Femur (tissue), 1 donor: ENCODE data around the gene CR1L.
"Not testable (repeated sequence)": the region's sequence is repeated elsewhere in the genome, so short reads cannot be mapped to it uniquely, and the experiment has no call there.

ENCODE experiments used
- DNase-seq: peaks from one replicate; pipeline ENCODE4 v3.0.0-alpha.2; 2017

CR1L gene

DNA sequence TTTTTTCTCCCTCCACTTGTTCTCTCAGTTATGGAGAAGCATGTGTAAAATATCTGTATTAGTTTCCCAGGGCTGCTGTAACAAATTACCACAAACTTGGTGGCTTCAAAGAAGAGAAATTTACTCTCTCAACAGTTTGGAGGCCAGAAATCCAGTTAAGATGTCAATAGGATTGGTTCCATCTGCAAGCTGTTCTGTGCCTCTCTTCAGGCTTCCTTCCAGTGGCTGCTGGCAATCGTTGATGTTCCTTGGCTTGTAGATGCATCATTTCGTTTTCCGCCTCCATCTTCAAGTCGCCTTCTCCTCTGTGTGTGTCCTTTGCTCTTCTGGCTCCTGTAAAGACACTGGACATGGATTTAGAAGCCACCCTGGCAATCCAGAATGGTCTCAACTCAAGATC, 45.6 kb downstream of the CR1L start:
- not testable (repeated sequence) for DNase-seq

DNA sequence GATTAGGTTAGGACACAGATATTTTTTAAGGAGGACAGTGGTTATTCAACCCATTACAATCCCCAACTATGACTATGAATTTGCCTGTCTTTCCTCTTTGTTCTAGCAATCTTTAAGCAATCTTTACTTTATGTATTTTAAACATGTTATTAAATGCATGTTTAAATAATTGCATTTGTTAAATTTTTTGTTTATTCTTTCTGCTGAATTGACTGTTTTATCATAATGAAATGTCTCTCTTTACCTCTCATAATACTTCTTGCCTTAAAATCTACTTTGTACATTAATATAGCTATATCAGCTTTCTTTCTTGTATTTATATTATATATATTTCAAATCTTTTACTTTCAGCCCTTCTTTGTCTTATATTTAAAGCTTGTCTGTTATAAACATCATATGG, 46.1 kb downstream of the CR1L start:
- DNase-seq: no peak

DNA sequence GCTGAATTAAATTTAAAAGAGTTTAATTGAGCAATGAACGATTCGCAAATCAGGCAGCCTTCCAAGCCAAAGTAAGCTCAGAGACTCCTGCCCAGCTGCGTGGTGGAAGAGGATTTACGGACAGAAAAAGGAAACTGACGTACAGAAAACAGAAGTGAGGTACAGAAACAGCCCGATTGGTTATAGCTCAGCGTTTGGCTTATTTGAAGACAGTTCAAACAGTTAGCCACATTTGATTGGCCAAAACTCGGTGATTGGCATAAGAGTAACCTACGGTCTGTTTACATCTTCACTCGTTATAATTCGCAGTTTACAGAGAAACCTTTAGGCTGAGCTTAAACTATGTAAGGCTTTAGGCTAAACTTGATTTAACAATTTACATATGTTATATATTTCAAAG, 46.9 kb downstream of the CR1L start:
- no peak for DNase-seq

DNA sequence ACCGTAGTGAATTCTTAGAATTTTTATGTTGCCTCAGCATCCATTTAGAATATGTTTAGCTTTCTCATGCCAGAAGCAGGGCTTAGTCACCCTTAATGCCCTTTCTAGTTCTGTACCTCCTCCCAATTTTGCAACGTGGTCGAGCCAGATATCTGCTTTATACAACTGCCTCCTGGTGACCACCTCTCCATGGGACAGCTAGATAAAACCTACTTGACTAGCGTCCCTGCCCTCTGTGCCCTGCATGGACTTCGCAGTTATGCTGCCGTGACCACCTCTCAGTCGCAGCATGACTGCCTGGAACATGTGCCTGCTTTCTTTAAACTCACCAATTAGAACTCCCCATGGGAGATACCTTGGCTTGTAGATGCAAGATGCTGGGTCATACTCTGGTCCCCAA, 47.4 kb downstream of the CR1L start:
- not testable (repeated sequence) for DNase-seq

DNA sequence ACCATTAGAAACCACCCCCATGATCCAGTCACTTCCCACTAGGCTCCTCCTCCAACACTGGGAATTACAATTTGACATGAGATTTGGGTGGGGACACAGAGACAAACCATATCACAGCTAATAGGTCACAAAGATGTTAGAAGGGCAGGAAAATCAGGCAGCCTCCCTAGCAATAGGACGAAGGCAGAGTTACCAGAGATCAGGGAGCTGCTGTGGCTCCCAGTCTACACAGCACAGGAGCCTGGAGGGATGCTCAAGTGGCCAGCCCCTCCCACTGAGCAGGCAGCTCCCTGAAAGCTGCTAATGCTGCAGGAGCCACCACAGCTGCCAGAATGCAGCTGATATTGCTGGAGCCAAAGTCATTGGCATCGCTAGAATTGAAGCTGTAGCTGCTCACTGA, 51.0 kb downstream of the CR1L start:
- DNase-seq: no peak

DNA sequence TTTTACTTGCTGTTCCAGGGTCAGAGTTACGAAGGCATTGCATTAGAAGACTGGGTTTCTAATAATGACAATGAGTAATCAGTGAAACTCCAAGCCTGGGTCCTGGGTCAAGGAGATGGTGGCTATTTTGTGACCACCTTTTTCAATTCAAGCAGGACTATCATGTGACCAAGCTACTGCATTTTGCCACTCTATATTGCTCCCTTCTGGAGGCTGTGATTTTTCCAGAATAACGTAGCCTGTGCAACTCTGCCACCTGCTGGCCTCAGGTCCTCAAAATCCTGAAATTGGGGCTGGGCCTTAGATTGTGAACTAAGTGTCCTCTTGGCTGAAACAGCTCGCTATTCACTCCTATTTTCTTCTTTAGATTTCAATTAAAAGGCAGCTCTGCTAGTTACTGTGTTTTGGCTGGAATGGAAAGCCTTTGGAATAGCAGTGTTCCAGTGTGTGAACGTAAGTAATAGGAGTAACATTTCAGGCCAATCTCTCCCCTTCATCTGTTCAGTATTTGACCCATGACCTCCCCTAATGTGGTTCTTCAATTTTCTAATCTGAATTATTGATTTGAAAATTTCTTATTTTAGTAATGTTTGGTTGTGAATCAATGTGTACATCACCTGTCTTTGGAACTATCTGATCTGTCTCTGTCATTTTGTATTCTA, 54.0 kb downstream of the CR1L start:
- peak; percentile 42 for DNase-seq

DNA sequence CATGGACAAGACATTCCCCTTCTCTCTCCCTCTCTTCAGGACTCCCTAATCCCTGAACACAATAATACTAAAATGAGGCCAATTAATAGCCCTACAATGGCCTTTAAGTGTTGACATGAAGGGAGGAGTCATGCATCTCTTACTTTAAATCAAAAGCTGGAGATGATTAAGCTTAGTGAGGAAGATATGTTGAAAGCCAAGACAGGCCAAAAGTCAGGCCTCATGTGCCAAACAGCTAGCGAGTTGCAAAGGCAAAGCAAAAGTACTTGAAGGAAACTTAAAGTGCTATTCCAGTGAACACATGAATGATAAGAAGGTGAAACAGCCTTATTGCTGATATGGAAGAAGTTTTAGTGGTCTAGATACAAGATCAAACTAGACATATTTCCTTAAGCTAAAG, 57.4 kb downstream of the CR1L start:
- DNase-seq: no peak

DNA sequence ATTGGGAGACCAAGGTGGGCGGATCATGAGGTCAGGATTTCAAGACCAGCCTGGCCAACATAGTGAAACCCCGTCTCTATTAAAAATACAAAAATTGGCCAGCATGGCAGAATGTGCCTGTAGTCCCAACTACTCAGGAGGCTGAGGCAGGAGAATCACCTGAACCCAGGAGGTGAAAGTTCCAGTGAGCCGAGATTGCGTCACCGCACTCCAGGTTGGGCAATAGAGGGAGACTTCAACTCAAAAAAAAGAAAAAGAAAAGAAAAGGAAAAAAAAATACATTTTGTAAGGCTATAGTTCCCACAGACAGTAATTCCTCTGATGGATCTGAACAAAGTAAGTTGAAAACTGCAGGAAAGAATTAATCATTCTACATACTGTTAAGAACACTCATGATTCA, 58.8 kb downstream of the CR1L start:
- DNase-seq: no peak

DNA sequence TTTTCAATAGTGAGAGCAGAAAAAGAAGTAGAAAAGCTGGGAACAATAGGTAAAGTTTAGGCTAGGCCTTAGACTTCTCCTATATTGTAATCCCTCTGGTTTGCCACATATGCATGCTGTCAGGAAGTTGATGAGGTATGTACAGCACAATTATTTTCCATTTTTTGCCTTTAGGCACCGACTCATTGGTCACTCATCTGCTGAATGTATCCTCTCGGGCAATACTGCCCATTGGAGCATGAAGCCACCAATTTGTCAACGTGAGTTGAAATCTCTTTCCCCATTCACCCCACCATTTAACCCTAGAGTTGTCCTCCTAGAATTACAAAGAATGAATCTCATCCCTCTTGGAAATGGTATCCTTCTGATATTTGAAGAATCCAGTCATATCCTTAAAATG, 63.1 kb downstream of the CR1L start:
- not testable (repeated sequence) for DNase-seq

DNA sequence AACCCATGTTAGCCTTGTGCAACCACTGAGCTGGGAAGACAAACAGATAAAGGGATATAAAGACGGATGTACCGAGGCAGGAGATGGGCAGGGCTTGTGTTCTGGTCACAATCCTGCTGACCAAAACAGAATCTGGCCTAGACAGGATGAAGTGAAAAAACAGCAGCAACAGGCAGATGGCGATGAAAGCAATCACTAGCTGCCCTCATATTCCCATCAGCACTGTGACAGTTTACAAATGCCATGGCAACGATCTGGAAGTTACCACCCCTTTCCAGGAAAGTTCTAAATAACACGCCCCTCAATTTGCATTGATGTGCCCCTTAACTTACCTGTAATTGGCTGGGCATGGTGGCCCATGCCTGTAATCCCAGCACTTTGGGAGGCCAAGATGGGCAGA, 66.4 kb downstream of the CR1L start:
- no peak for DNase-seq

DNA sequence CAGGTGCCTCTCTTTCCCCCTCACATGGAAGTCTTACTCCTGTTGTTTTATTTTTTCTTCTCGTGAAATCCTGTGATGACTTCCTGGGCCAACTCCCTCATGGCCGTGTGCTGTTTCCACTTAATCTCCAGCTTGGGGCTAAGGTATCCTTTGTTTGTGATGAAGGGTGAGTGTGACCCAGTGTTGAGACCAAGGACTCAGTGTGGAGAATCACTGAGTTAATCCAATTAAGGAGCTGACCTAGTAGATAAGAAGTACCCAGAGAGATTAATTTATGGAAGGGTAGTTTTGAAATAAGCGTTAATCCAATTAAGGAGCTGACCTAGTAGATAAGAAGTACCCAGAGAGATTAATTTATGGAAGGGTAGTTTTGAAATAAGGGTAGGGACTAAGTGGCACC, 67.8 kb downstream of the CR1L start:
- DNase-seq: not testable (repeated sequence)

DNA sequence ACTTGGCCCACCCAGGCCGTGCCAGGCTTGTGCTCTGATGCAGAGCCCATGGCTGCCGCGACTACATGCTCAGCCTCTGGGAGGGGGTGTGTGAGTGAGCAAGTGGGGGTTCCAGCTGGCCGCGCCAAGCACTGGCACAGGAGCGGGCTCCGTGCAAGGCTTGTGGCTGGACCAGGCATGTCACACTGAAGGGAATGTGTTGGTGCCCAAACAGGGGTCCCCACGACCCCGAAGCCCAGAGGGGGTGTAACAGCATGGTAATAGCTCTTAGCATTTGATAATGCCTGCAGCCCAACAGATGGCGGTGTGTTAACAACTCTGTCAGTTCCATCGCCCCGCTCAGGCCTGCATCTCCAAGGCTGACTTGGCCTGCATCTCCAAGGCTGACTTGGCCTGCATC, 68.6 kb downstream of the CR1L start:
- DNase-seq: no peak

DNA sequence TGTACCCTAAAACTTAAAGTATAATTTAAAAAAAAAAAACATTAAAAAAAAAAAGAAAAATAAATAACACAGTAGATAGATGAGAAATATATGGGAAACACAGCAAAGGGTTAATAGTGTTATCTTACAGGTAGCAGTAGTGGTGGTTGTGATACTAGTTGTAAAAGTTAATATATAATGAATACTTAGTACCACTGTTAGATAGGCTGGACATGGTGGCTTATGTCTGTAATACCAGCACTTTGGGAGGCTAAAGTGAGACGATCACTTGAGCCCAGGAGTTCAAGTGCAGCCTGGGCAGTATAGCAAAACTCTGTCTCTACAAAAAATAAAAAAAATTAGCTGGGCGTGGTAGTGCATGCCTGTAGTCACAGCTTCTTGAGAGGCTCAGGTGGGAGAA, 74.3 kb downstream of the CR1L start:
- no peak for DNase-seq

DNA sequence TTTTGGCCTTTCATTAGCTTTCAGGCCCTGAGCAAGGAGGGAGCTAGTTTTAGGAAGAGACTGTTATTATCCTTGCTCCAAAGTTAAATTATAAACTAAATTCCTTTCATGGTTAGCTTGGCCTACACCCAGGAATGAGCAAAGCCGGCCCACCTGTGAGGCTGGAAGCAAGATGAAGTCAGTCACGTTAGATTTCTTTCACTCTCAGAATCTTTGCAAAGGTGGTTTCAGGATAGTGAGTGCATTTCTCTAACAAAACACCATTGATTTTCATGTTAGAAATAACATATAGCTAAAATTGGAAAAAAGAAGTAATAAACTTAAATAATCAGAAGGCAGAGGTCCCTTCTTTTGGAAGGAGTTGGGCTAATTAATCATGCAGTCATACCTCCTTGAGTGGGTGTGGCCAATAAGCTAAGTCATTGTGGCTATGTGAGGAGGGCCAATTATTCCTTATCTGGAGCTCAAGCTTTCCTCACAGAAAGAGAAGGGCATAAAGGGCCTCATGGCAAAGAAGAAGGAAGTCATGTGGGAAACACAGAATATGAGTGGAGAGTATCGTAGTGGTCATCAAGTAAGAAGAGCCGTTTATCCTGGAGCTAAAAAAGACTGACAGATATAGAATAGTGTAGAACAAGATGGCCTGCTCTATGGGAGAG, 83.4 kb downstream of the CR1L start:
- not testable (repeated sequence) for DNase-seq

DNA sequence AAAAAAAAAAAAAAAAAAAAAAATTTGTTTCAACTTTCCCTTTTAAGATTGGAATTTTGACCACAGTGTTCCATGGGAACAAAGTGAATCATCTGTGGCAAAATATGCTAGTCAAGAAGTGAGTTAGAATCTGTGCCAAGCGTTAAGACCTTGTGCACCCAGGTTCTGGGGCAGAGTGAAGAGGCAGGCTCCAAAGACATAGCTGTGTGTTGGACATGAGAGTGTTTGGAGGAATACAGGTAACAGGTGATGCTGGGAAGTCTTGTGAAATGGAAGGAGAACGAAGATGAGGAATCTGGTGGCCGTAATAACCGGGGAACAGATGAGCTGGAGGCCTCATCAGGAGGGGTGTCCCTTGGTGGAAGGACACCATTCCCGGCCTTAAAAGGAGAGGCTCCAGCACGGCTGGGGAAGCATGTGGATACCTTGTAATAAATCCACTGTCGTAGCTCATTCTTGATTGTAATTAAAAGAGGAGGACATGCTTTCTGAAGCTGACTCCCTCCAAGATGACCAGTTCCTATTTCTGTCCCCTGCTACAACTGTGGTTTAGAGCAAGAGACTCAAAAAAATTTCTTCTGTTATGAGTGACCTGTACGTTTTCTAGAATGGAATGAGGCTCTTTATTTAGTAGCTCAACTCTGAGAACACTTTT, 92.7 kb downstream of the CR1L start:
- DNase-seq: not testable (repeated sequence)

DNA sequence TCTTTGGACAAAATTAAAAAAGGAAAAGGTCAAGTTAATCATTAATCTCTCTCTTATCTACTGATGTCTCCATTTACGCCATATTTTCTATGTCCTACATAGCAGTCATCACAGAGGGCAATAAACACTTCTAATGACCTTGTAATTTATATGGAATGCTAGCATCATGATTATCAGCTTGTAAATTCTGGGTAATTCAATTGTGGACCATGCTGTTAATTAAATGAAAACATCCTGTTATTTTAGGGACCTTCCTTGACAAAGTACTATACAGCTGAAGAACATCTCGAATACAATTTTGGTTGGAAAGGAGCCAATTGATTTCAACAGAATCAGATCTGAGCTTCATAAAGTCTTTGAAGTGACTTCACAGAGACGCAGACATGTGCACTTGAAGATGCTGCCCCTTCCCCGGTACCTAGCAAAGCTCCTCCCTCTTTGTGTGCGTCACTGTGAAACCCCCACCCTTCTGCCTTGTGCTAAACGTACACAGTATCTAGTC, 93.3 kb downstream of the CR1L start:
- DNase-seq: not testable (repeated sequence)

DNA sequence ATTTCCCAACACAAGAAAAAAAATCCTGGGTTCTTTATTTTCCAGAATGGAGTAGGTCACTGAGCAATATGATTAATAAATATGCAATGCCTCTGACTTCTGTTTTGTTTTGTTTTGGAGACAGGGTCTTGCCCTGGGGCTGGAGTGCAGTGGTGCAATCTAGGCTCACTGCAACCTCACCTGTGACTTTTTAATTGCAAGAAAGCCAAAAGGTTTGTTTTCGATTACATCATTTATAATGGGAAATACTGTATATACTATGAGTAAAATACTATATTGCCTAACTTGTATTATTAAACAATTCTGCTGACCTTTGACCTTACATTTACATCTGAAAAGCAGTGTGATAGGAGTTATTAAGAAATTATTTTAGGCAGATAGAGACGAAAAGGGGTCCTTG, 95.3 kb downstream of the CR1L start:
- DNase-seq: no peak

DNA sequence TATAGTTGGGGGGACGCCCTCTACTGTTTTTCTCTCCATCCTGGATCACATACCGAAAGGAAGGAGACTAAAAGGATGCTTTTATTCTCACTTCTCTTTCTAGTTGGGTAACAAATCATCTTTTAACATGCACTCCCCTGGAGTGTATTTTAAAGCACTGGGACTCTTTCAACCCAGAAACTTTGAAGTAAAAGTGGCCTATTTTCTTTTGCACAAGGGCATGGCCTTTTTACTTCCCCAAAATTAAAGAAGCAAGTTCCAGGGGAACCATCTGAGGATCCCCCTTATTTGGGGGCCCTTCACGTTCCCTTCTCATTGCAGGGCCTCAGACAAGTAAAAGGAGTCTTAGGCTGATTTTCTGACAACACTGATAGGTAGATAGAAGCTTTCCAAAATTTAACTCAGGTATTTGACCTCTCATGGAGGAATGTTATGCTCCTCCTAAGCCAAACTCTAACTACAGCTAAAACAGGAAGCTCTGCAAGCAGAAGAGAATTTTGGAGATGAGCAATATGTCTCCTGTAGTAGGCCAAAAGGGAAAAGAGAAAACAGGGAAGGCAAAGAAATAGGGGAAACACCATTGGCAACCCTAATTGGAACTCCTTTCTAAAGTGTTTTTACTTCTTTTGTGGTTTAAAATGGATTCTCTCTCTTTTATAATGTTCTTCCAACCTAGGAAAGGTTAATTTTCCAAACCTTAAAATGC, 98.1 kb downstream of the CR1L start:
- no peak for DNase-seq

DNA sequence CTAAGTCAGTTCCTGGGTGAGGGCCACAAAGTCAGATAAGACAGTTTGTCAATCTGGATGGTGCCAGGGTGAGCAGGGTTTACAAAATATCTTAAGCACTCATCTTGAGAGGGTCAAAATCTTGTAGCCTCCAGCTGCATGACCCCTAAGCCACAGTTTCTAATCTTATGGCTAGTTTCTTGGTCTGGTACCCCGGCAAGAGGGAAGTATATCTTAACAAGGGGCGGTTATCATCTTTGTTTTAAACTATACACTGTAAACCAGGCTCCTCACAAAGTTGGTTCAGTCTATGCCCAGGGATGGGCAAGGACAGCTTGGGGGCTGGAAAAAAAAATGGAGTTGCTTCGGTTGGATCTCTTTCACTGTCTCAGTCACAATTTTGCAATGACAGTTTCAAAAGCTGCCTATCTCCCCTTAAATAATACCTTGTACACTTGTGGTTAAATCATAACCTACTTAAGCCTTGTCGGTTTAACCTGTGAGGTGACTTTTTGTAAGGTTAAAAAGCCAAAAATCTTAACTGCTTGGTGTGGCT, 99.1 kb downstream of the CR1L start:
- no peak for DNase-seq

DNA sequence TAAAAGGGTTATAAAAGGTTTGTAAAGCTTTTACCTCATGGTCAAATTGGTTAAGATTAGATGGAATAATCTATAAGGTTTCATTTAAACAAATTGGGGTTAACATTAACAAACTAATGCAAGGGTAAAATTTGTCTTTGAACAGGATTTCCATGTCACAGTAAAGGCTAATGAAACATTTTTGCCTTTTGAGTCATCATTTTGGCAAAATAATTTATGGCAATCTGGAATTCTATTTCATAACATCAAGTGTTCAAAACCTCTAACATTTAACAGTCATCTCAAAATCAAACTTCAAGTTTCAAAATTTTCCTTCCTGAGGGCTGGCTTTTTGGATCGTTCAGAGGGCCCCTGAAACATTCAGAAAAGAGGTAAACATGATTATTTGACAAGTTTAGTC, 100.4 kb downstream of the CR1L start:
- DNase-seq: no peak

DNA sequence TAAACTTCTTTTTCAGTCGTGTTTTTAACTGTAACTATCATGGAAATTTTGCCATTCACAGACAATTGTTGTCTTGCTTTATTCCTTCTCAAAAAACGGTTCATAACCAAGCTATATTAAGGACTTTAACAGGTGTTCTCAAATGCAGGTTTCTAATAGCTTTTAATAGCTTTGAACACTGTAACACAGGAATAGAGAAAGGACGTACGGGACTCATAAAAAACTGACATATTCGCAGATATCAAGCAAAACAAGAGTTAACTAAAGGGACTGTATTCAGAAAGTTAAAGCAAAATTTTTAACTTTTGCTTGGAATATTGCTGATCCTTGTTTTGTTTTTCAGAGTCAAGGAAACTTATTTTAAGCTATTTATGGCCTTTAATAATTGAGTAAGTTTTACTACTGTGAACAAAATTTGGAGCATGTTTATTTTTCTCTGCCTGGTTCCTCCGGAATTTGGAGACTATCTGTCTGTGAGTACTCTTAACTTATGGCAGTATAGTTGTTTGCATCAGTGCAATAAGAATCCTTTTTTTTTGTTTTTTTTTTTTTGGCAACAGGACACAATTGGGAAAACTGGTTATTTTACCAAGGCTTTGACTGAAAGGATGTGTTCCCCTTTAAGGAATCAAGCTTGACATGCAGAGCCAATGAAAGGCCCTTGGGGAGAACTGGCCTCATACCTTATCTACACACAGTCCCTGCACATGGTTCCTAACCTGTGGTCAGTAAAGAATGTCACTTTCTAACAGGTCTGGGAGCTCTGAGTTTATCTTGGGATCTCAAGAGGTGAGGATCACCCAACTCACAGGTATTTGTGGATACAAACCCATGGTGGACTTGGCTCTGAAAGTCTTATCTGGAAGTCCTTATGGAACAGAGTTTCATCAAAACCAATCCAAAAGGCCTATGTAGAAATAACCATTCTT, 101.2 kb downstream of the CR1L start:
- DNase-seq: no peak
